GM18951 (cell line): Measurements from ENCODE around the gene KLHL21.
"Not testable (repeated sequence)": the region's sequence is repeated elsewhere in the genome, so short reads cannot be mapped to it uniquely, and the experiment has no call there.

Source experiments
- POLR2A ChIP-seq: IDR thresholded peaks from 4 replicates; pipeline ENCODE4 v1.6.1; 2011; ENCODE audit warnings: mild to moderate bottlenecking; ENCODE audit not compliant: insufficient read length, insufficient read depth; ENCODE audit errors: extremely low read depth
- in situ Hi-C: fragments of 300-500 bp; cut with MboI; formaldehyde crosslinking; loops from one replicate; pipeline ENCODE4 v1.12.0; 2022; ENCODE audit warnings: low sequenced_read_pairs, mixed read lengths, inconsistent platforms; ENCODE audit not compliant: unreplicated experiment

Gene KLHL21

GRCh38 chr1:6577831-6578525 is 24.7 kb downstream of the KLHL21 start:
- in situ Hi-C loops = no loop called here
- no peak for TF ChIP-seq POLR2A

DNA sequence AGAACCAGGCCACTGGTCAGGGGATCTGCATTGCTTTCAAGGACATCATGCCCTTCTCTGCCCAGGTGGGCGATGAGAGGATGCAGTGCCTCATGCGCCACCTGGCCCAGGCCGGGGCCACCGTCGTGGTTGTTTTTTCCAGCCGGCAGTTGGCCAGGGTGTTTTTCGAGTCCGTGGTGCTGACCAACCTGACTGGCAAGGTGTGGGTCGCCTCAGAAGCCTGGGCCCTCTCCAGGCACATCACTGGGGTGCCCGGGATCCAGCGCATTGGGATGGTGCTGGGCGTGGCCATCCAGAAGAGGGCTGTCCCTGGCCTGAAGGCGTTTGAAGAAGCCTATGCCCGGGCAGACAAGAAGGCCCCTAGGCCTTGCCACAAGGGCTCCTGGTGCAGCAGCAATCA is 27.9 kb downstream of the KLHL21 start:
- TF ChIP-seq POLR2A = no peak
- in situ Hi-C loops = no loop called here

- TF ChIP-seq POLR2A = no peak
- in situ Hi-C loops = no loop called here
These were observed 28.5 kb downstream of the KLHL21 start for GRCh38 chr1:6574025-6574620.

- no peak for TF ChIP-seq POLR2A
- in situ Hi-C loops = no loop called here
These were observed 29.9 kb downstream of the KLHL21 start for GRCh38 chr1:6572653-6573383.

GRCh38 chr1:6570987-6571386 is 31.7 kb downstream of the KLHL21 start:
- no peak for TF ChIP-seq POLR2A
- in situ Hi-C loops = no loop called here

- in situ Hi-C loops = no loop called here
These were observed 32.6 kb downstream of the KLHL21 start for GRCh38 chr1:6570100-6570499.

DNA sequence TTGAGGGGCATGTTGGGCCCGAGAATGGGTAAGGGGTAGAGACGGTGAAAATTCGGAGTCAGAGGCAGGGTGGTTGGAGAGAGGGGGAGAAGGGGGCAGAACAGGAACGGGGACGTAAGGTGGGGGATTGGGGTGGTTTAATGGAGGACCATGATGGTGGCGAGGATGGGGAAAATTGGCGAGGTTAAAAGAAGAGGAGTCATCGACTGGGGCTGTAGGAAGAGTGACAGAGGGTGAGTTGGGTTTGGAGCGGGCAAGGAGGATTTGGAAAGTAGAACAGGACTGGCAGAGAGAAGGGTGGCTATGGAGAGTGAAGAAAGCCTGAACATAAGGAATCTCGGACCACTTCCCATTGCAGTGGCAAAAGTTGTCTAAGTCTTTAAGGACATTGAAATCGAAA is 33.6 kb downstream of the KLHL21 start:
- TF ChIP-seq POLR2A = no peak
- in situ Hi-C loops = no loop called here

More at GRCh38 chr1:6570100-6570499, 32.6 kb downstream of the KLHL21 start:
- no peak for TF ChIP-seq POLR2A

- TF ChIP-seq POLR2A = no peak
- in situ Hi-C loops = no loop called here
These were observed 42.4 kb downstream of the KLHL21 start for GRCh38 chr1:6560267-6560666.

DNA sequence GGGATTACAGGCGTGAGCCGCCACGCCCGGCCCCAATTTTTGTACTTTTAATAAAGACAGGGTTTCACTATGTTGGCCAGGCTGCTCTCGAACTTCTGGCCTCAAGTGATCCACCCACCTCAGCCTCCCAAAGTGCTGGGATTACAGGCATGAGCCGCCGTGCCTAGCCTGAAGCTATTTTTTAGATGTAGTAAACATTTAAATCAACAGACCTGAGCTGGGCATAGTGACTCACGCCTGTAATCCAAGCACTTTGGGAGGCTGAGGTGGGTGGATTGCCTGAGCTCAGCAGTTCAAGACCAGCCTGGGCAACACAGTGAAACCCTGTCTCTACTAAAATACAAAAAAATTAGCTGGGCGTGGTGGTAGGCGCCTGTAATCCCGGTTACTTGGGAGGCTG is 43.5 kb downstream of the KLHL21 start:
- in situ Hi-C loops = not testable (repeated sequence)

DNA sequence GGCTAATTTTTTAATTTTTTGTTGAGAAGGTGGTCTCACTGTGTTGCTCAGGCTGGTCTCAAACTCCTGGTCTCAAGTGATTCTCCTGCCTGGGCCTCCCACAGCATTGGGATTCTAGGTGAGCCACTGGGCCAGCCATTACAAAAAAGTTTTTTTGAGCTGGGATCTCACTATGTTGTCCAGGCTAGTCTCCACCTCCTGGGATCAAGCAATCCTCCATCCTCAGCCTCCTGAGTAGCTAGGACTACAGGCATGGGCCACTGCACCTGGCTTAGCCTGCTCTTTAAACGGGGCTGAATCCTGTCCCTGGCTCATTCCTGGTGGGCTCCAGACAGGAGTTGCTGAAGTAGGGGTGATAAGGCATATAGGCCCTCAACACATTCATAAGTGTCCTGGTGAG is 45.1 kb downstream of the KLHL21 start:
- no peak for TF ChIP-seq POLR2A
- in situ Hi-C loops = no loop called here

- in situ Hi-C loops = no loop called here
These were observed 47.5 kb downstream of the KLHL21 start, which contains the start of gene TAS1R1 for GRCh38 chr1:6554907-6555778. Gene TAS1R1, plus strand, starts transcription at chr1:6555307. Its CDS starts 67 bp downstream, at chr1:6555374.

GRCh38 chr1:6554031-6554906 is 48.4 kb downstream of the KLHL21 start, which contains the start of gene NOL9:
Gene NOL9, minus strand, starts transcription at chr1:6554513. Its CDS starts 11 bp downstream, at chr1:6554502.
- in situ Hi-C loops = no loop called here
- peak; percentile 80 for TF ChIP-seq POLR2A

More at GRCh38 chr1:6554907-6555778, 47.5 kb downstream of the KLHL21 start, which contains the start of gene TAS1R1:
- TF ChIP-seq POLR2A = no peak
